ENCODE data around the gene MAPKAPK3. TPM values are rescaled to one million over a fixed set of nuclear protein-coding genes. Genes with fewer than 3 reads are reported as not detected.

Gene MAPKAPK3
- total and polyA plus RNA-seq, 2 of the 4 experiments (the other 2 are of a cell fraction) = 38.3 to 57.2 TPM

DNA sequence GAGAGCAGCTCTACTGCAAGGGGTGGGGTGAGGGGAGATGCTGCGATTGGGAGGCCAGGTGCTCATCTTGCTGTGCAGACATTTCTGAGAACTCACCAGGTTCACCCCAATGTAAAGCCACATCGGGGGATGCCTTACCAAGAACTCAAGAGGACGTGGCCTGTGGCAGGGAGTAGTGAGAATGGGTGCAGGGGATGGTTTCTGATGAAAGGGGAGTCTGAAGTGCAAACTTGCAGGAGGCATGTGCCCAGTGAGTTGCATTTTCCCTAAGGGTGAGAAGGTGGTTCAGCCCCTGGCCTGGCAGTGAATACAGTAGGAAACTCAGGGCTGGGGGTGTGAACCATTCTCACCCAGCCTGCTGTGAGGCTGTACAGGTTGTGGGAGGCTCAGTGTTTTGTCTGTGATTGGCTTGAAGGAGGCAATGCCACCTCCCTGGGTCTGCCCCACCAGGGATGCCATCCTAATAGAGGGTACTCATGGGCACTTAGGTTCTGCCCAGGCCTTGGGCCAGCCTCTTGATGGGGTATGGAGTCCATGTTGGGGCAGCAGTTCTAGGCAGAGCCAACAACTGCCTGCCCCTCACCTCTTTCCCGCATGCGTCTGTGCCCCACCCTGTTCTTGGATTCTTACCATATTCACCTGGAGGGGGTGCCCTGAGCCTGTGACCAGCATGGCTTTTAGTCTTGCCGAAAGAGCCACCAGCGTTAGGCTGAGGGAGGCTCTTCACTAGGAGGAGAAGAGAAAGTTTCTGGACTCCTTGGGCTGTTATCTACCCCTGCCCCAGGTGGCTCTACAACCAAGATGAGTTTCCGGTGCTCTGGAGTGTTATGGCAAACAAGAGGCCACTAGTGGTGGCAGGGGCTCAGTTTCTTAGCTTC is 43.1 kb upstream of the MAPKAPK3 start:
- H3K27me3 ChIP-seq (ENCODE audit: control insufficient read depth, insufficient read depth, low read length) = no peaks in the 10 kb centered on the region
- H3K18ac ChIP-seq (ENCODE audit: low read depth, low read length) = no peak overlapping the region
- peaks cover 13 to 28% of the 10 kb centered on the region in 2 experiments; a peak in 3 of 4 replicates for H3K79me1 ChIP-seq (ENCODE audit: low read depth in 1 of 2, low read length in 2 of 2)
- no peak overlapping the region for H2AK5ac ChIP-seq (ENCODE audit: low read depth, low read length)
- no TSS peak for BruUV-seq (replicated peaks)
- no peak overlapping the region for H2BK20ac ChIP-seq (ENCODE audit: low read depth, low read length)
- H3K9ac ChIP-seq (ENCODE audit: low read depth, low read length) = no peak overlapping the region
- H2BK5ac ChIP-seq (ENCODE audit: low read depth, low read length, poor library complexity, severe bottlenecking) = no peak overlapping the region
- H3K4me1 ChIP-seq (ENCODE audit: control insufficient read depth, insufficient read depth, low read length) = no peaks in the 10 kb centered on the region; the same call in 1 of the 2 replicates
- DNase-seq = no peak
- H4K91ac ChIP-seq (ENCODE audit: insufficient read depth, low read depth, low read length) = no peak overlapping the region
- H4K5ac ChIP-seq (ENCODE audit: low read depth, low read length) = no peak overlapping the region
- POLR2A ChIA-PET (ENCODE audit: unreplicated experiment) = interaction anchor here (0.6 kb wide), 1 partner anchor 193 kb away, joined by 4 read pairs; no protein-coding TSS in a partner anchor
- H2BK120ac ChIP-seq (ENCODE audit: low read depth, low read length) = no peak overlapping the region
- H2AK9ac ChIP-seq (replicated peaks; ENCODE audit: low read depth, low read length, poor library complexity) = peak overlapping the region; percentile 19
- H3K14ac ChIP-seq (replicated peaks; ENCODE audit: low read depth, low read length) = no peak overlapping the region
- no peaks in the 10 kb centered on the region for H3K9me3 ChIP-seq (ENCODE audit: control insufficient read depth, insufficient read depth, low read length)
- no peak overlapping the region for H3K27ac ChIP-seq (ENCODE audit: insufficient read depth, low read length)
- peaks cover 11% of the 10 kb centered on the region; the same call in 1 of the 2 replicates for H3K9me1 ChIP-seq (ENCODE audit: insufficient read depth, low read length)
- H3K36me3 ChIP-seq (ENCODE audit: control insufficient read depth, insufficient read depth, low read length) = peaks cover 32% of the 10 kb centered on the region; the same call in 1 of the 2 replicates
- dilution Hi-C loops (cut with HindIII; ENCODE audit: low sequenced_read_pairs, unreplicated experiment) = no loop called here
- H3K56ac ChIP-seq (ENCODE audit: extremely low read depth, insufficient read depth, low read length) = no peak overlapping the region
- CTCF ChIA-PET = interaction anchor here (2.5 kb wide), 1 partner anchor 39 kb away, joined by 20 read pairs; the partner anchor contains the start of gene CISH
- in situ Hi-C loops (cut with MboI; ENCODE audit: low sequenced_read_pairs) = loop anchor here (5.0 kb wide), 2 partner anchors 38 to 798 kb away; partner anchors contain the start of gene CISH
- no peak overlapping the region for H3K4me3 ChIP-seq (ENCODE audit: insufficient read depth, low read depth, low read length)
- H3K23ac ChIP-seq (ENCODE audit: low read depth, low read length) = no peak overlapping the region
- WGBS, 2 experiments (ENCODE audit: extremely low coverage in 2 of 2, insufficient read length in 1 of 2) = no CpG with 5 or more reads among the region's 8 CpGs
- H2AFZ ChIP-seq (replicated peaks; ENCODE audit: low read length, poor library complexity) = peak overlapping the region; percentile 26
- H2BK15ac ChIP-seq (ENCODE audit: low read depth, low read length) = no peak overlapping the region
- H4K8ac ChIP-seq (ENCODE audit: low read depth in 2 of 2, low read length in 2 of 2) = no peak overlapping the region
- H3K4ac ChIP-seq (ENCODE audit: low read depth, low read length) = no peak overlapping the region
- no peak overlapping the region for H3K4me2 ChIP-seq (ENCODE audit: low read depth, low read length)
- intact Hi-C loops (cut with micrococcal nuclease) = no loop called here
- H4K20me1 ChIP-seq (ENCODE audit: insufficient read depth, low read length) = no peaks in the 10 kb centered on the region
- ATAC-seq (ENCODE audit: low read depth) = no peak
- TF ChIP-seq RFX5 (IDR thresholded peaks at IDR 0.05; ENCODE audit: low read depth, low read length) (no peak), RAD21 (IDR thresholded peaks at IDR 0.05; ENCODE audit: low read length) (no peak), POLR2A (IDR thresholded peaks at IDR 0.05; ENCODE audit: low read depth, low read length) (no peak), MAFK (IDR thresholded peaks at IDR 0.05; ENCODE audit: low read depth, low read length) (no peak), CHD1 (IDR thresholded peaks at IDR 0.05; ENCODE audit: low read depth, low read length) (no peak), FOS (IDR thresholded peaks at IDR 0.05; ENCODE audit: low read depth, low read length) (no peak), SMC3 (IDR thresholded peaks at IDR 0.05; ENCODE audit: low read depth, low read length) (no peak), BHLHE40 (IDR thresholded peaks at IDR 0.05; ENCODE audit: low read depth, low read length) (no peak), CEBPB (IDR thresholded peaks at IDR 0.05; ENCODE audit: low read depth, low read length) (no peak), NFE2L2 (IDR thresholded peaks at IDR 0.05; ENCODE audit: low read depth, low read length) (no peak), RCOR1 (IDR thresholded peaks at IDR 0.05; ENCODE audit: insufficient replicate concordance, low read length) (no peak)
- TF ChIP-seq, protein P1, sequence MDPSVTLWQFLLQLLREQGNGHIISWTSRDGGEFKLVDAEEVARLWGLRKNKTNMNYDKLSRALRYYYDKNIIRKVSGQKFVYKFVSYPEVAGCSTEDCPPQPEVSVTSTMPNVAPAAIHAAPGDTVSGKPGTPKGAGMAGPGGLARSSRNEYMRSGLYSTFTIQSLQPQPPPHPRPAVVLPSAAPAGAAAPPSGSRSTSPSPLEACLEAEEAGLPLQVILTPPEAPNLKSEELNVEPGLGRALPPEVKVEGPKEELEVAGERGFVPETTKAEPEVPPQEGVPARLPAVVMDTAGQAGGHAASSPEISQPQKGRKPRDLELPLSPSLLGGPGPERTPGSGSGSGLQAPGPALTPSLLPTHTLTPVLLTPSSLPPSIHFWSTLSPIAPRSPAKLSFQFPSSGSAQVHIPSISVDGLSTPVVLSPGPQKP (IDR thresholded peaks at IDR 0.05; ENCODE audit: borderline replicate concordance, low read depth, low read length) = no peak
- TF ChIP-seq, protein P2, sequence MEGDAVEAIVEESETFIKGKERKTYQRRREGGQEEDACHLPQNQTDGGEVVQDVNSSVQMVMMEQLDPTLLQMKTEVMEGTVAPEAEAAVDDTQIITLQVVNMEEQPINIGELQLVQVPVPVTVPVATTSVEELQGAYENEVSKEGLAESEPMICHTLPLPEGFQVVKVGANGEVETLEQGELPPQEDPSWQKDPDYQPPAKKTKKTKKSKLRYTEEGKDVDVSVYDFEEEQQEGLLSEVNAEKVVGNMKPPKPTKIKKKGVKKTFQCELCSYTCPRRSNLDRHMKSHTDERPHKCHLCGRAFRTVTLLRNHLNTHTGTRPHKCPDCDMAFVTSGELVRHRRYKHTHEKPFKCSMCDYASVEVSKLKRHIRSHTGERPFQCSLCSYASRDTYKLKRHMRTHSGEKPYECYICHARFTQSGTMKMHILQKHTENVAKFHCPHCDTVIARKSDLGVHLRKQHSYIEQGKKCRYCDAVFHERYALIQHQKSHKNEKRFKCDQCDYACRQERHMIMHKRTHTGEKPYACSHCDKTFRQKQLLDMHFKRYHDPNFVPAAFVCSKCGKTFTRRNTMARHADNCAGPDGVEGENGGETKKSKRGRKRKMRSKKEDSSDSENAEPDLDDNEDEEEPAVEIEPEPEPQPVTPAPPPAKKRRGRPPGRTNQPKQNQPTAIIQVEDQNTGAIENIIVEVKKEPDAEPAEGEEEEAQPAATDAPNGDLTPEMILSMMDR (conservative IDR thresholded peaks at IDR 0.05; ENCODE audit: low read depth, low read length) = no peak
- TF ChIP-seq, protein P3, sequence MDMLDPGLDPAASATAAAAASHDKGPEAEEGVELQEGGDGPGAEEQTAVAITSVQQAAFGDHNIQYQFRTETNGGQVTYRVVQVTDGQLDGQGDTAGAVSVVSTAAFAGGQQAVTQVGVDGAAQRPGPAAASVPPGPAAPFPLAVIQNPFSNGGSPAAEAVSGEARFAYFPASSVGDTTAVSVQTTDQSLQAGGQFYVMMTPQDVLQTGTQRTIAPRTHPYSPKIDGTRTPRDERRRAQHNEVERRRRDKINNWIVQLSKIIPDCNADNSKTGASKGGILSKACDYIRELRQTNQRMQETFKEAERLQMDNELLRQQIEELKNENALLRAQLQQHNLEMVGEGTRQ (IDR thresholded peaks at IDR 0.05; ENCODE audit: low read depth, low read length) = no peak

Measured in IMR-90 (cell line).